ENCODE results near the gene PTBP2.

DNA sequence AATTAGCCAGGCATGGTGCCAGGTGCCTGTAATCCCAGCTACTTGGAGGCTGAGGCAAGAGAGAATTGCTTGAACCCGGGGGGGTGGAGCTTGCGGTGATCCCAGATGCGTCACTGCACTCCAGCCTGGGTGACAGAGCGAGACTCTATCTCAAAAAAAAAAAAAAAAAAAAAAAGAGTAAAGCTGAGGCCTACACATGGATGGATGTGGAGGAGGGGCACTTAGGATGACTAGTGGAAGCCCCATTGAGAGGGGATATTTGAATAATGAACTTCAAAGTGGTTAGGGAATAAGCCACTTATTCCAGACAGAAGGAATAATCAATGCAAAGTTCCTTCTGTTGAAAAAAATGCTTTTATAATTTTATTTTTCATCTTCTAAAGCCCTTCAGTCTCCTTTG is 51.4 kb downstream of the PTBP2 start:
- TF ChIP-seq POLR2AphosphoS5 (IDR thresholded peaks at IDR 0.05): no peak
- TF ChIP-seq CTCF (IDR thresholded peaks at IDR 0.05): no peak

All from stomach (tissue), 4 donors.